Heart right ventricle (tissue), 16 donors: ENCODE data around the gene CCDC91. TPM values are rescaled to one million over a fixed set of nuclear protein-coding genes. Genes with fewer than 3 reads are reported as not detected.

Source experiments
- ATAC-seq, 8 donors: fragments of 200-7000 bp; cut with Tn5 transposase; one replicate each; pipeline ENCODE4 v1.9.1; 2020; ENCODE audit warnings: mild to moderate bottlenecking in 8 of 8, moderate library complexity in 8 of 8, moderate number of reproducible peaks in 1 of 8
- DNase-seq, 2 donors: peaks; one replicate each; pipeline ENCODE4 v3.0.0-alpha.2; 2020
- H3K27ac ChIP-seq, 10 donors: fragments of 200-600 bp; sonication (generic) in 2 of 10; one replicate each; pipeline versions ENCODE4 v1.5.0 to v1.8.0; 2020 to 2022; ENCODE audit warnings: mild to moderate bottlenecking in 3 of 10
- H3K27me3 ChIP-seq, 7 donors: fragments of 200-600 bp; one replicate each; pipeline ENCODE4 v1.8.0; 2021 to 2022; ENCODE audit warnings: mild to moderate bottlenecking in 2 of 7
- H3K36me3 ChIP-seq, 9 donors: fragments of 200-600 bp; sonication (generic) in 1 of 9; one replicate each; pipeline versions ENCODE4 v1.5.0 to v1.8.0; 2020 to 2022; ENCODE audit warnings: mild to moderate bottlenecking in 2 of 9
- H3K4me1 ChIP-seq, 9 donors: fragments of 200-600 bp; sonication (generic) in 1 of 9; one replicate each; pipeline versions ENCODE4 v1.5.0 to v1.8.0; 2020 to 2022; ENCODE audit warnings: mild to moderate bottlenecking in 4 of 9
- H3K4me3 ChIP-seq, 10 donors: fragments of 200-600 bp; sonication (generic) in 2 of 10; one replicate each; pipeline versions ENCODE4 v1.5.0 to v1.8.0; 2020 to 2022; ENCODE audit warnings: mild to moderate bottlenecking in 7 of 10, moderate library complexity in 2 of 10
- H3K9me3 ChIP-seq, 11 donors: fragments of 200-600 bp in 10 of 11; sonication (generic) in 2 of 11; one replicate each; pipeline versions ENCODE4 v1.5.0 to v1.8.0; 2013 to 2022; ENCODE audit warnings: mild to moderate bottlenecking in 2 of 11, control low read depth in 1 of 11, moderate library complexity in 1 of 11
- CTCF ChIP-seq, 9 donors: fragments of 200-600 bp; sonication (generic) in 2 of 9; IDR thresholded peaks; one replicate each; pipeline versions ENCODE4 v1.5.0 to v1.8.0; 2021 to 2022; ENCODE audit warnings: antibody characterized with exemption in 9 of 9, mild to moderate bottlenecking in 5 of 9, moderate library complexity in 1 of 9
- WGBS, 2 donors: extraction: QIAGEN DNeasy Blood & Tissue Kit; methylation state at CpG; one replicate each; pipeline ENCODE4 v1.1.7; 2013; ENCODE audit warnings: inconsistent platforms in 1 of 2; 5-methylcytosine and 5-hydroxymethylcytosine counted together
- intact Hi-C, 10 donors: fragments of 100-400 bp; cut with DNase I; formaldehyde crosslinking; loops; one replicate each; pipeline versions ENCODE4 v1.11.1 to v1.14.2; 2022
- polyA plus RNA-seq, 2 donors: library from polyadenylated mRNA; stranded (reverse); fragments of 200-250 nt; gene quantifications; one replicate each; pipeline ENCODE4 v1.2.3, GENCODE V29; 2013
- total RNA-seq, 10 donors: library from RNA; stranded (reverse); fragmentation: NEBNext Ultra II Directional in 3 of 10; extraction: Animal tissue kit (Norgen Biotek cat#: 25700) in 3 of 10; gene quantifications; one replicate each; pipeline versions ENCODE4 v1.2.1 to v1.2.4, GENCODE V29; 2021 to 2023
- donor health status: Arrhythmogenic right ventricular cardiomyopathy.
- donor health status: ischemic (EF 13 %, LVEDD 7.1; RV severe dilation, severe dysfunction).
- donor health status: healthy with polysubstance abuse.
- donor health status: DM: no; HTN: yes; CAD: no.
- donor health status: DM: no; HTN: no; CAD: no.
- donor health status: ischemic (EF 25% LVEDD 6.9; RV normal size, moderate dysfunction).
- donor health status: ischemic (EF 25% LVEDD 5.7; RV mildly dilated, moderate dysfunction).
- donor health status: healthy.
- donor health status: DM: yes; HTN: yes; CAD: no.
- donor health status: Ischemic cardiomyopathy.
- donor health status: ischemic (EF 35%, LVEDD 5.7; RV mildly dilated, moderate dysfunction).
- donor health status: nonischemic (EF 11% LVEDD 7.7; RV severe dilation, severe dysfunction).
- donor health status: DM: yes; HTN: yes; CAD: no.
- donor health status: PGD.
- donor health status: ischemic (EF 29% LVEDD 5.4; RV normal size, mild dysfunction).
- donor health status: nonischemic (EF 23%, LVEDD 6.1; RV moderate dilation, normal function).

CCDC91 gene
- total and polyA plus RNA-seq, 12 donors, result 20.5 to 66.4 (median 54.5) TPM

GRCh38 chr12:28582672-28583376, 392.6 kb downstream of the CCDC91 start:
- WGBS, 2 donors, result 86 to 90% methylated on average over 6 of the region's 6 CpGs
- no peak for DNase-seq
- Histone ChIP-seq H3K4me1 (no peaks in the 10 kb centered on the region), H3K9me3 (no peaks in the 10 kb centered on the region), H3K27me3 (no peaks in the 10 kb centered on the region), H3K27ac (no peak overlapping the region), H3K36me3 (no peaks in the 10 kb centered on the region), H3K4me3 (no peak overlapping the region)
- TF ChIP-seq CTCF (IDR thresholded peaks at IDR 0.05), result no peak
- intact Hi-C loops, result no loop called here
- no peak for ATAC-seq

- H3K4me3 ChIP-seq, result no peak overlapping the region
- TF ChIP-seq CTCF (IDR thresholded peaks at IDR 0.05), result no peak
- intact Hi-C loops, result no loop called here
- H3K27me3 ChIP-seq, result no peaks in the 10 kb centered on the region
- whole genome bisulfite sequencing, 2 donors, result 77 to 82% methylated on average over 5 of the region's 5 CpGs
- H3K36me3 ChIP-seq, result no peaks in the 10 kb centered on the region
- H3K9me3 ChIP-seq, result no peaks in the 10 kb centered on the region
- DNase-seq (no peak), ATAC-seq (no peak)
- H3K27ac ChIP-seq, result no peak overlapping the region
- no peaks in the 10 kb centered on the region for H3K4me1 ChIP-seq
Measured at GRCh38 chr12:28583701-28584261, 393.5 kb downstream of the CCDC91 start.

- ATAC-seq (no peak), DNase-seq (no peak)
- H3K27ac ChIP-seq, result no peak overlapping the region
- intact Hi-C loops, result no loop called here
- H3K36me3 ChIP-seq, result no peaks in the 10 kb centered on the region
- no peaks in the 10 kb centered on the region for H3K27me3 ChIP-seq
- no peak for TF ChIP-seq CTCF (IDR thresholded peaks at IDR 0.05)
- no peak overlapping the region for H3K4me3 ChIP-seq
- WGBS, 2 donors, result 90 to 95% methylated on average over 5 of the region's 5 CpGs
- no peaks in the 10 kb centered on the region for H3K9me3 ChIP-seq
- H3K4me1 ChIP-seq, result no peaks in the 10 kb centered on the region
Measured at GRCh38 chr12:28585146-28585545, 394.9 kb downstream of the CCDC91 start.

GRCh38 chr12:28586481-28586880, 396.2 kb downstream of the CCDC91 start:
- no peaks in the 10 kb centered on the region for H3K4me1 ChIP-seq
- no peaks in the 10 kb centered on the region for H3K36me3 ChIP-seq
- WGBS, 2 donors, result 54 to 78% methylated on average over 3 of the region's 3 CpGs
- no peak for ATAC-seq
- H3K4me3 ChIP-seq, result no peak overlapping the region
- no peaks in the 10 kb centered on the region for H3K27me3 ChIP-seq
- no peak overlapping the region for H3K27ac ChIP-seq
- intact Hi-C loops, result no loop called here
- peaks cover 0 to 1% (median 0%) of the 10 kb centered on the region in 11 donors for H3K9me3 ChIP-seq
- no peak for DNase-seq
- no peak for TF ChIP-seq CTCF (IDR thresholded peaks at IDR 0.05)
